HG03469 (cell line): ENCODE results near the gene MAGEB17.
"Not testable (repeated sequence)": the region's sequence is repeated elsewhere in the genome, so short reads cannot be mapped to it uniquely, and the experiment has no call there.

Source experiments
- ATAC-seq: cut with Tn5 transposase; IDR thresholded peaks from one replicate; pipeline ENCODE4 v1.9.1; 2021; ENCODE audit warnings: mild to moderate bottlenecking, moderate library complexity, moderate number of reproducible peaks; ENCODE audit not compliant: unreplicated experiment

Gene MAGEB17

GRCh38 chrX:16167181-16167580, at the start of gene MAGEB17:
Gene MAGEB17 (plus strand): TSS chrX:16167481. CDS start chrX:16170383, 2,902 bp downstream.
- ATAC-seq = no peak

GRCh38 chrX:16119353-16120220, 47.7 kb upstream of the MAGEB17 start:
- peak; percentile 72 for ATAC-seq

- no peak for ATAC-seq
Observed at GRCh38 chrX:16120431-16120830, 46.9 kb upstream of the MAGEB17 start.

- peak; percentile 45 for ATAC-seq
Observed at GRCh38 chrX:16123222-16123786, 44.0 kb upstream of the MAGEB17 start, which contains the start of gene GRPR. Gene GRPR (plus strand): TSS chrX:16123565. CDS start chrX:16123954, 389 bp downstream.

GRCh38 chrX:16124201-16124600, 43.1 kb upstream of the MAGEB17 start:
- no peak for ATAC-seq

- ATAC-seq = no peak
Observed at GRCh38 chrX:16125520-16126149, 41.6 kb upstream of the MAGEB17 start.

- ATAC-seq = no peak
Observed at GRCh38 chrX:16130707-16131106, 36.6 kb upstream of the MAGEB17 start.

- no peak for ATAC-seq
Observed at GRCh38 chrX:16134936-16135335, 32.3 kb upstream of the MAGEB17 start.

GRCh38 chrX:16136080-16136479, 31.2 kb upstream of the MAGEB17 start:
- no peak for ATAC-seq

GRCh38 chrX:16137416-16138107, 29.7 kb upstream of the MAGEB17 start:
- ATAC-seq = peak; percentile 52

GRCh38 chrX:16138108-16138427, 29.2 kb upstream of the MAGEB17 start:
- ATAC-seq = no peak

- no peak for ATAC-seq
Observed at GRCh38 chrX:16140448-16140847, 26.8 kb upstream of the MAGEB17 start.

GRCh38 chrX:16140983-16141382, 26.3 kb upstream of the MAGEB17 start:
- ATAC-seq = no peak

- no peak for ATAC-seq
Observed at GRCh38 chrX:16141422-16142245, 25.6 kb upstream of the MAGEB17 start.

GRCh38 chrX:16142246-16142558, 25.1 kb upstream of the MAGEB17 start:
- no peak for ATAC-seq

- ATAC-seq = no peak
Observed at GRCh38 chrX:16143968-16144367, 23.3 kb upstream of the MAGEB17 start.

- ATAC-seq = no peak
Observed at GRCh38 chrX:16144420-16144819, 22.9 kb upstream of the MAGEB17 start.

GRCh38 chrX:16145093-16145492, 22.2 kb upstream of the MAGEB17 start:
- ATAC-seq = not testable (repeated sequence)

- ATAC-seq = no peak
Observed at GRCh38 chrX:16145656-16146055, 21.6 kb upstream of the MAGEB17 start.

GRCh38 chrX:16148896-16149295, 18.4 kb upstream of the MAGEB17 start:
- ATAC-seq = no peak
